Brain microvascular endothelial cell (primary cell): ENCODE results near the gene CXCL12.

Experiments used
- DNase-seq: peaks from one replicate; pipeline ENCODE4 v3.0.0-alpha.2; 2020
- H3K27ac ChIP-seq: fragments of 250-450 bp; sonication (Bioruptor Pico); 2 replicates; pipeline ENCODE4 v1.5.1; 2020; ENCODE audit warnings: mild to moderate bottlenecking, moderate library complexity
- H3K27me3 ChIP-seq: fragments of 250-450 bp; sonication (Bioruptor Pico); replicated peaks from 2 replicates; pipeline ENCODE4 v1.5.1; 2020; ENCODE audit warnings: mild to moderate bottlenecking
- H3K36me3 ChIP-seq: fragments of 250-450 bp; sonication (Bioruptor Pico); replicated peaks from 2 replicates; pipeline ENCODE4 v1.5.1; 2020; ENCODE audit warnings: mild to moderate bottlenecking
- H3K4me3 ChIP-seq: 2 replicates; pipeline ENCODE4 v1.5.1; 2011; ENCODE audit warnings: low read depth, mild to moderate bottlenecking, control low read depth, low read length, moderate library complexity
- in situ Hi-C: cut with HindIII; loops from 2 replicates; pipeline ENCODE4 v1.10.0; 2017; ENCODE audit warnings: low sequenced_read_pairs, low pct_ligation_motif_present
- TF ChIP-seq, protein P1 (sequence below): IDR thresholded peaks from 2 replicates; pipeline ENCODE4 v1.5.1; 2011; ENCODE audit warnings: low read depth, mild to moderate bottlenecking, moderate library complexity, low read length, control low read depth, inconsistent platforms; ENCODE audit errors: missing control alignments

Gene CXCL12

DNA sequence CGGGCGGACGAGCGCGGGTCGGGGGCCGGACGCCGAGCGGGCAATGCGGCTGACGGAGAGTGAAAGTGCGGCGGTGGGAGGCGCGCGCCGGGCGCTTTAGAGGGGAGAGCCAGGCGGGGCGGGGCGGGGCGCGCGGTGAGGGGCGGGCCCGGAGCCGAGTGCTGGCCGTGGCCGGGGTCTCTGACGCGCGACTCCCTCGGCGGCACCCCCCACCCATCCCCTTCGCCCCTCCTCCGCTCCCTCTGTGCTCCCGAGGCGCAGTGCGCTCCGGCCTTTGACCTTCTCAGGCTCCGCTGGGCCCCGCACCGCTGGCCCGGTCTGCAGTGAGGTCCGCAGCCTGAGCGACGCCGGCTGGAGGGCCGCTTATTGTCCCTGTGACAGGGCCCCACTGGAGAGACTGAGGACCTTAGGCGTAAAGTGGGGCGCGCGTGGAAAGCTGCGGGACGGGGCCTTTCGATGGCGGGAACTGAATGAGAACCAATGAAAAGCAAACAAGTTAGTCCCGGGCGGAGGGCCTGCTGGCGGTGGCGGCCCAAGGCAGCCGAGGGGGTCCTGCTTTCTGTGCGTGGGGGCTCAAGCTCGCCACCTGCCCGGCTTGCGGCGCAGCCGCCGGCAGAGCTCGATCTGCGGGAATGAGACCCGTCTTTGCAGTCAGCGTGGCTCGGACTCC is at the start of gene CXCL12:
CXCL12 (minus strand) TSS at position 72 of the 670 bp plus-strand sequence. CDS start 92 bp downstream, outside the sequence.
- Histone ChIP-seq H3K27me3 (no peaks in the 10 kb centered on the region), H3K27ac (no peak within 1 kb of the TSS), H3K4me3 (peak within 1 kb of the TSS; percentile 56), H3K36me3 (no peaks in the 10 kb centered on the region)
- in situ Hi-C loops = no loop called here
- no peak for DNase-seq
- TF ChIP-seq, protein P1, sequence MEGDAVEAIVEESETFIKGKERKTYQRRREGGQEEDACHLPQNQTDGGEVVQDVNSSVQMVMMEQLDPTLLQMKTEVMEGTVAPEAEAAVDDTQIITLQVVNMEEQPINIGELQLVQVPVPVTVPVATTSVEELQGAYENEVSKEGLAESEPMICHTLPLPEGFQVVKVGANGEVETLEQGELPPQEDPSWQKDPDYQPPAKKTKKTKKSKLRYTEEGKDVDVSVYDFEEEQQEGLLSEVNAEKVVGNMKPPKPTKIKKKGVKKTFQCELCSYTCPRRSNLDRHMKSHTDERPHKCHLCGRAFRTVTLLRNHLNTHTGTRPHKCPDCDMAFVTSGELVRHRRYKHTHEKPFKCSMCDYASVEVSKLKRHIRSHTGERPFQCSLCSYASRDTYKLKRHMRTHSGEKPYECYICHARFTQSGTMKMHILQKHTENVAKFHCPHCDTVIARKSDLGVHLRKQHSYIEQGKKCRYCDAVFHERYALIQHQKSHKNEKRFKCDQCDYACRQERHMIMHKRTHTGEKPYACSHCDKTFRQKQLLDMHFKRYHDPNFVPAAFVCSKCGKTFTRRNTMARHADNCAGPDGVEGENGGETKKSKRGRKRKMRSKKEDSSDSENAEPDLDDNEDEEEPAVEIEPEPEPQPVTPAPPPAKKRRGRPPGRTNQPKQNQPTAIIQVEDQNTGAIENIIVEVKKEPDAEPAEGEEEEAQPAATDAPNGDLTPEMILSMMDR = no peak

DNA sequence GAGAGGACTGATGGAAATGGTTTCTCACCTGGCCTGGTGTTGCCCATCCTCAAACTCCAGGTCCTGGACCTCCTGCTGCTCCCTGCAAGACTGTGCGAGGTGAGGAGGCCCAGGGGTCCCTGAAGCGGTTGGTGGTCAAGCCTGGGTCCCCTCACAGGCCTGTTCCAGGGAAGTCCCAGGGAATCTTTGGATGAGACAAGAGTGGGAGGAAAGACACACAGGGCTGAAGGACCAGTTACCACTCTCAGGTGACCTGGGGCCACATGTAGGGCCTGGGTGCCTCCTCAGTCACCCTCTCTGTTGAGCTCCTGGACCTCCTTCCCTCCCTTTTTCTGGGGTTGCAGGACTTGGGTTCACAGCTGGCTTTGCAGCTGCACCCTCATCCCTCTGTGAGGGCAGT is 42.6 kb upstream of the CXCL12 start:
- Histone ChIP-seq H3K27ac (no peak overlapping the region), H3K36me3 (no peaks in the 10 kb centered on the region), H3K4me3 (no peak overlapping the region), H3K27me3 (no peaks in the 10 kb centered on the region)
- in situ Hi-C loops = no loop called here
- no peak for DNase-seq
- TF ChIP-seq, protein P1 = no peak

DNA sequence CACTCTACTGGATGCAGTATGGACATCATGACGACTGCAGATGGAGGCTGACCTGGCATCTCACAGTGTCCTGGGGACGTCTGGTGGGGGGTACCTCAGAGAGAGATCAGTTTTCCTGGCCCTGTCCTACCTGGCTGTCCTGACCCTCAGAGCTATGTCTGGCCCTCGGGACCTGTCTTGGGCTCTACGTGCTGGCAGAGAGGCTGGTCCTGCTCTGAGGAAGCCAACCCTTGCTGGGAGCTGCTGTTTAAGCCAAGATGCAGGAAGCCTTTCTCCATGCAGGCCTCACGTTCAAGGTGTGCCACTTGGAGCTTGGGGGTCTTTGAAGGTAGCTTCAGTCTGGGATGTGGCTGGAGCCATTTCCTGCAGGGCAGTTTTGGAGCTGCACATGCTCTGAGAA is 42.1 kb upstream of the CXCL12 start:
- Histone ChIP-seq H3K27ac (no peak overlapping the region), H3K27me3 (no peaks in the 10 kb centered on the region), H3K4me3 (no peak overlapping the region), H3K36me3 (no peaks in the 10 kb centered on the region)
- TF ChIP-seq, protein P1 = no peak
- in situ Hi-C loops = no loop called here
- DNase-seq = no peak

DNA sequence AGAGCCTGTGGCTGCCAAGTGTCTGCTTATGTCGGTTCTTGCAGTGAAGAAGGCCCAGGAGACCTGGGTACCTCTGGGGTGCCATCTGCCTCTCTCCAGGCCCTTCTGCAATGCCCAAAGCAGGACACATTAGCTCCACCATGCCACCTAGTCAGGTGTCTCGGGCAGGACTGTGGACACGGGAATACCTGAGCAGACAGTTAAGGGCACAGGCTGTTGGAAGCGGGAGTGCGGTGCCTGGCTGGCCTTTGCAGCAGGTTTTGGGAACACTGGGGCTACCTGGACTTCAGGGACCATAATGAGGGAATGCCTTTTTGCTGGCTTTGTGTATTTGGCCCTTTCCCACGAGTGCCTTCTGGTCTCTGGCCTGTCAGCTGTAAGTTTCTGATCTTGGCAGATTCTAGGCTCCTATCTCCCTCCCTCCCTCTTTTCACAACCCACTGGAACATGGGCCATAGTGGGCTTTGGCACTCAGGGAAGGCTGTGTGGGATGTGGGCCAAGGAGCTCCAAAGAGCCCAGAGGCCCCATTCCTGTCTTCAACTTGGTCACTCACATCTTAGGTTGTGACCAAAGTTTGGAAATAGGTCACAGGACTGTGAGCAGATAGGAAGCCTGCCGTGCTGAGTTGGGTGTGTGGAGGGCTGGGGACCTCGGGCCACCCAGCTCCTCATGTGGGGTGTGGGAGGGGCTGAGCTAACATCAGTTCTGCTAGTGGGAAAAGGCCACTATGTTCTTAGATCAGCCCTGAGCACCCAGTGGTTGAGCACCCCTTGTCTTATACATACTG is 41.5 kb upstream of the CXCL12 start:
- in situ Hi-C loops = no loop called here
- H3K27ac ChIP-seq = no peak overlapping the region
- no peak overlapping the region for H3K4me3 ChIP-seq
- TF ChIP-seq, protein P1 = no peak
- DNase-seq = no peak
- no peaks in the 10 kb centered on the region for H3K36me3 ChIP-seq
- no peaks in the 10 kb centered on the region for H3K27me3 ChIP-seq

DNA sequence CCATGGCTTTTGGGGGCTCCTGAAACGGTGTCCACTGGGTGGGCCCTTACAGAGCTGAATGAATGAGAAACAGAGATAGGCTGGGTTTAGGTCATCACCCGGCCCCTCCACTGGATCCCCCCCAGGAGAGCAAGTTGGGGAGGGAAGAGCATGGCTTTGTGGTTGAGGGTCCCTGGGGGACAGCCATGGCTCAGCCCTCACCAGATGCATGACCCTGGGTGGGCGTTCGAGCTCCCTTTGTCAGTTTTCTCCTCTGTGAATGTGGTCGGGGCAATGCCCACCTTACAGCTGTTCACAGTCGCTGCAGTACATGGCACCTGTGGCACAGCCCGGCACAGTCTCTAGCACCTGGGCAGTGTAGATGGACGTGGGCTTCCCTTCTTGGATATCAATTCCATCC is 40.6 kb upstream of the CXCL12 start:
- Histone ChIP-seq H3K27ac (no peak overlapping the region), H3K4me3 (no peak overlapping the region), H3K27me3 (no peaks in the 10 kb centered on the region), H3K36me3 (no peaks in the 10 kb centered on the region)
- in situ Hi-C loops = no loop called here
- no peak for DNase-seq
- TF ChIP-seq, protein P1 = no peak

DNA sequence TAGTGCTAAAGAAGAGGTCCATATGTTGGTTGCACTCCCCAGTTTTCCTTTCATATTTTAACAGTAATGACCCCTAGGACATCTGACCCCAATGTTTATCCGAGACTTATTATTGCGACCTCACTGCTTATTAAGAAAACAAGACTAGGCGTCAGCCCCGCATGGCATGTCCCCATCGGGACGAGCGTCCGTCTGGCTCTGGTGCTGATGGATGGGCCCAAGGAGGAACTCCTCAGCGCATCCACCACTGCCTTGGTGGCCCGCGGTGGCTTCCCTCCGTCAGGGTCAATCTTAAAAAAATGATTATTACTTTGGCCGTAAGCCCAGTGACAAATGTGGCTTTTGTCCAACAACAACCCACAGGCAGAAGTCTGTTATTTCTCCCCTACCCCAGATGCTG is 40.1 kb upstream of the CXCL12 start:
- in situ Hi-C loops = no loop called here
- TF ChIP-seq, protein P1 = no peak
- no peaks in the 10 kb centered on the region for H3K27me3 ChIP-seq
- H3K4me3 ChIP-seq = no peak overlapping the region
- H3K27ac ChIP-seq = no peak overlapping the region
- DNase-seq = peak; percentile 24
- H3K36me3 ChIP-seq = no peaks in the 10 kb centered on the region
